Brain microvascular endothelial cell (primary cell): ENCODE measurements around the gene CAMTA1.
A peak's percentile ranks its signal among the peaks of the same experiment; 100 is the strongest.

Experiments used
- DNase-seq: peaks from one replicate; pipeline ENCODE4 v3.0.0-alpha.2; 2020
- H3K27ac ChIP-seq: fragments of 250-450 bp; sonication (Bioruptor Pico); 2 replicates; pipeline ENCODE4 v1.5.1; 2020; ENCODE audit warnings: mild to moderate bottlenecking, moderate library complexity
- H3K27me3 ChIP-seq: fragments of 250-450 bp; sonication (Bioruptor Pico); replicated peaks from 2 replicates; pipeline ENCODE4 v1.5.1; 2020; ENCODE audit warnings: mild to moderate bottlenecking
- H3K36me3 ChIP-seq: fragments of 250-450 bp; sonication (Bioruptor Pico); replicated peaks from 2 replicates; pipeline ENCODE4 v1.5.1; 2020; ENCODE audit warnings: mild to moderate bottlenecking
- H3K4me3 ChIP-seq: 2 replicates; pipeline ENCODE4 v1.5.1; 2011; ENCODE audit warnings: low read depth, mild to moderate bottlenecking, control low read depth, low read length, moderate library complexity
- in situ Hi-C: cut with HindIII; loops from 2 replicates; pipeline ENCODE4 v1.10.0; 2017; ENCODE audit warnings: low sequenced_read_pairs, low pct_ligation_motif_present
- TF ChIP-seq, protein P1 (sequence below): IDR thresholded peaks from 2 replicates; pipeline ENCODE4 v1.5.1; 2011; ENCODE audit warnings: low read depth, mild to moderate bottlenecking, moderate library complexity, low read length, control low read depth, inconsistent platforms; ENCODE audit errors: missing control alignments

Gene CAMTA1

DNA sequence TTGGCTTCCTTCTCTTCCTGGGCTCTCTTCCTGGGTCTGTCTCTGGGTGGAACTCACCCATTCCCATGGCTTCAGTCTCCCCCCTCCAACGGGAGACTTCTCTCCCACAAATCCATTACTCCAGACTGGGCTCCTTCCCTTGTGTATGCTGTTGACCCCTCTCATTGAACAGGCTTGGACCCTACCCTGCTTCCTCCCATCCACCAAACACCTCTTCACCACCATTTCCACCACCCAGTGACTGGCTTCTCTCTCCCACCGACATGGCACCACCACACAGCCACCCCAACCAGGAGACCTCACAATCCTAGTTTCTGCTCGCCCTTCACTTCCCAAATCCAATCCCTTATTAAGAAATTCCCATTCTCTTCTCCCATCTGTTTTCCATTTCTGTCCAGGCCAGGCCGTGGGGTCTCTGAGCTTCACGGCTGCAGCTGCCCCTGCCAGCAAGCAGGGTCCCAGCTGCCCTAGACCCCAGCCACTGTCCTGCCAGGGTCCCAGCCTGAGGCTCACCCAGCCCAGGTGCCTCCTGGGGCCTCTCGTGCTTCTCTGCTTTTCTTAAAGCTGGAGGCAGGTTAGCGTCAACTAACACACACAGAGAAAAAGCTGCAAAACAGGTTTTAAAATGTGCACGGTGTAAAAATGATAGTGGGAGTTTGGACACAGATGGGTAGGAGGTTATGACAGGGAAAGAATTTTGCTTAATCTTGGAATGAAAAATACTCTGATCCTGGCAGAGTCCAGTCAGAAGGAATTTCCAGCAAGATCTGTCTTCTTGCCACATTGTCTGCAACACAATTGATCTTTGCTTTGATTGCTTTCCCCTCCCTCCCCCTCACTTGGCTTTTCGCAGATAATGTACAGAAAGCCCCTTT lies 602.0 kb downstream of the CAMTA1 start:
- no peak overlapping the region for H3K27ac ChIP-seq
- in situ Hi-C loops: no loop called here
- H3K27me3 ChIP-seq: no peaks in the 10 kb centered on the region
- no peaks in the 10 kb centered on the region for H3K36me3 ChIP-seq
- TF ChIP-seq, protein P1, sequence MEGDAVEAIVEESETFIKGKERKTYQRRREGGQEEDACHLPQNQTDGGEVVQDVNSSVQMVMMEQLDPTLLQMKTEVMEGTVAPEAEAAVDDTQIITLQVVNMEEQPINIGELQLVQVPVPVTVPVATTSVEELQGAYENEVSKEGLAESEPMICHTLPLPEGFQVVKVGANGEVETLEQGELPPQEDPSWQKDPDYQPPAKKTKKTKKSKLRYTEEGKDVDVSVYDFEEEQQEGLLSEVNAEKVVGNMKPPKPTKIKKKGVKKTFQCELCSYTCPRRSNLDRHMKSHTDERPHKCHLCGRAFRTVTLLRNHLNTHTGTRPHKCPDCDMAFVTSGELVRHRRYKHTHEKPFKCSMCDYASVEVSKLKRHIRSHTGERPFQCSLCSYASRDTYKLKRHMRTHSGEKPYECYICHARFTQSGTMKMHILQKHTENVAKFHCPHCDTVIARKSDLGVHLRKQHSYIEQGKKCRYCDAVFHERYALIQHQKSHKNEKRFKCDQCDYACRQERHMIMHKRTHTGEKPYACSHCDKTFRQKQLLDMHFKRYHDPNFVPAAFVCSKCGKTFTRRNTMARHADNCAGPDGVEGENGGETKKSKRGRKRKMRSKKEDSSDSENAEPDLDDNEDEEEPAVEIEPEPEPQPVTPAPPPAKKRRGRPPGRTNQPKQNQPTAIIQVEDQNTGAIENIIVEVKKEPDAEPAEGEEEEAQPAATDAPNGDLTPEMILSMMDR: no peak
- no peak overlapping the region for H3K4me3 ChIP-seq
- DNase-seq: no peak

DNA sequence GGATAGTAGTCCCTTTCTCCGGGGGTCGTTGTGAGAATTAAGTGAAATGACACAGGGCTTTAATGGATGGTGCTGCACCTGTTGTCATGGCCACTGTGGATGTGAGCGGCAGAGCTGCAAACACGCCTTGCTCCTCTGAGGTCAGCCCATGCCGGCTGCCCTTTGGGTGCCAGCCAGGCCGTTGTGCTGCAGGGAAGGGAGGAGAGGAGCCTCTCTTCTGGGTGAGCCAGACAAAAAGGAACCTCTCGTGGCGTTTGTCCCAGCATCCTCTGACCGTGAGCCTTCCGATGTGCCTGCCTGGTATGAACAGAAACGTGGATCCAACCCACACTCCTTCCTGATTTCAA lies 602.9 kb downstream of the CAMTA1 start:
- no peaks in the 10 kb centered on the region for H3K36me3 ChIP-seq
- H3K27ac ChIP-seq: no peak overlapping the region
- in situ Hi-C loops: no loop called here
- no peak for DNase-seq
- TF ChIP-seq, protein P1: no peak
- no peaks in the 10 kb centered on the region for H3K27me3 ChIP-seq
- H3K4me3 ChIP-seq: no peak overlapping the region

DNA sequence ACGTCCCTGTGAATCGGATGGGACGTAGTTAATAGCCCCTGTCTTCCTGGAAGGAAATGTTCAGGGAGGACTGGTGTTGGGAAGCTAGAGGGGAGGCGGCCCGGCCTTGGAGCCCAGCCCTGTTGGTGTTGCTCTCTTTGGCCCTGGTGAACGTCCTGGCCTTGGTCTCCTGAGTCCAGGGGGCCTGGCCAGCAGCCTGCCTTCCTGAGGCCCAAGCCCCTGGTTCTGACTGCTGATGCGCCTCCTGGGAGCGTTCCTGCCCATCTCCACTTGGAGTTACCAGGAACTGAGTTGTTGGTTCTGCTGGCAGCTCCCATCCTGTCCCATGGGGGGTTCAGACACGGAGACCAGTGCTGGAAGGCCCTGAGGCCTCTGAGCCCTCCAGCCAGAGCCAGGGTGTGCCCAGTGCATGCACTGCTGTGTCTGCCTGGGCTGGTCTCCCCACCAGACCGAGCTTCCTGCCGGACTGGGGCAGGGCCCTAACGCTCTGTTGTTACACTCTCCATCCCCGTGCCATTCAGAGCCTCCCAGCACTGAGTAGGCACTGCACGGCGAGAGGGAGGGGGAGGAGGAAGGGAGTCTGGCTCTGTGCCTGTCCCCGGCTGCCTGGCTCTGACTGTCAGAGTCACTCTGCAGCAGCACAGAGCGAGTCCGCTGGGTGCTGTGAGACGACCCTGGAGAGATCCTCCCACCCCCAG lies 603.4 kb downstream of the CAMTA1 start:
- TF ChIP-seq, protein P1: no peak
- DNase-seq: peak; percentile 12
- Histone ChIP-seq H3K36me3 (no peaks in the 10 kb centered on the region), H3K27me3 (no peaks in the 10 kb centered on the region), H3K27ac (no peak overlapping the region), H3K4me3 (no peak overlapping the region)
- in situ Hi-C loops: no loop called here

DNA sequence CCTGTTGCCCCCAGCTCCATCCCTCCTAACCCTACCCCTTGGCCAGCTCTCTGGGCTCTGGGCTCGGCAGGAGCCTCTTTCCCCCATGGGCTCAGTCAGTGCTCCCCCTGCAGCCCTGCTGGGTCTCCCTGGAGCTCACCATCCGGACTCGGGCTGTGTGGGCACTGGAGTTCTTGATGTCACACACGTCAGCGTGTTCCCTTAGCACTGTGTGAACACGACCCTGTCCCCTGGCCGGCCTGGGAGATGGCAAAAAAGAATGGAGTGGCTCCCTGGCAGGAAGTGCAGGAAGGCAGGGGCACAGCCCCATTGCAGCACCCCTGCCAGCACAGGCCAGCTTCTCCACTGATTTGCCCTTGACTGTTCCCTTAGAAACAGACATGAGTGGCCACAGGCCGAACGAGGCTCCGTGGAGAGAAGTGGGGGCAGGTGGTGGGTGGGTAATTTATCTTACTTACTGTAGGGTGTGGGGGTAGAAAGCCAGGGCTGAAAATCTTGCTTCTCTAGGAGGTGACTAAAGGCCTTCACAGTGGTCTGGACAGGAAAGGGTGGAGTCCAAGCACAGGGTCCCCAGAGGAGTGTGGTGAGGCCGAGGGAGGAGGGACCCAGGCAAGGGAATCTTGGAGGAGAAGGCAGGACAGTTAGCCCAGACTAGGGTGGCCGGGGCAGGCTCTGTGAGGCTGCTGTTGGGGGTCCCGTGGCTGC lies 604.1 kb downstream of the CAMTA1 start:
- Histone ChIP-seq H3K4me3 (no peak overlapping the region), H3K27ac (peak overlapping the region; percentile 35), H3K27me3 (no peaks in the 10 kb centered on the region), H3K36me3 (no peaks in the 10 kb centered on the region)
- TF ChIP-seq, protein P1: peak; percentile 23
- DNase-seq: peak; percentile 7
- in situ Hi-C loops: no loop called here

DNA sequence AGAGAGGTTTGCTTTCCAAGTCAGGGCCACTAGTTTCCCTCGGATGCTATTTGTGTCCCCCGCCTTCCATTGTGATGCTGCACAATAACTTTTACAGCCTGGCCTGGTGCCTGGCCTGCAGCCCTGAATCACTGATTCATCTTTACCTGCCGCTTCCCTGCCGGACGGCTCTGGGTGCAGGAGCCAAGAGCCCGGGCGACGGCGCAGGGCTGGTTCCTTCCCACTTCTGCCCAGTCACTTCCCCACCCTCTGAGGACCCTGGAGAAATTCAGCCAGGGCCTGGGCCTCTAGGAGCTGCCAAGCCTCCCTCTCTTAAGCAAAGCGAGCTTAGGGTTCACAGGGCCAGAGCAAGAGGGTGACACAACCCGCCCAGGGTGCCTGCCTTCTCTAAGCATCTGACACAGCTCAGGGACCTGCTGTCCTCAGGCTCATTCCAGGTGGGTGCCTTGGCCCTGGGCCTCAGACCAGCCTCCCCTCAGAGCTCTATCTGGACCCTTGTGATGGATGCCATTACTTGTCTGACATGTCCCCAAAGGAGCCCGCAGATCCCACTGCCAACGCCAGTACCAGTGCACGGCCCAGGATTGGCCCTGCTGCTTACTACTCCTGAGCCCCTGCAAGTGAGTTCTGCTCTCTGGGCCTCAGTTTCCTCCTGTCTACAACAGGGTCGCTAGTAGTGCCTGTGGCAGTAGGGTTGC lies 604.8 kb downstream of the CAMTA1 start:
- no peak overlapping the region for H3K4me3 ChIP-seq
- in situ Hi-C loops: no loop called here
- TF ChIP-seq, protein P1: no peak
- H3K27me3 ChIP-seq: no peaks in the 10 kb centered on the region
- no peak for DNase-seq
- H3K36me3 ChIP-seq: no peaks in the 10 kb centered on the region
- H3K27ac ChIP-seq: peak overlapping the region; percentile 35
